SK-N-SH (cell line): ENCODE results near the gene STRADB. TPM values are rescaled to one million over a fixed set of nuclear protein-coding genes. Genes with fewer than 3 reads are reported as not detected.

Source experiments
- CHD2 ChIP-seq: fragments of 150-350 bp; IDR thresholded peaks from 2 replicates; pipeline ENCODE4 v1.6.1; 2018; ENCODE audit warnings: low read length; ENCODE audit not compliant: partially characterized antibody
- ELF1 ChIP-seq: IDR thresholded peaks from 2 replicates; pipeline ENCODE4 v1.4.0; 2012
- EP300 ChIP-seq, 2 experiments: IDR thresholded peaks; 2 replicates each; pipeline versions ENCODE4 v1.4.0 to v1.6.1; 2012; ENCODE audit warnings: borderline replicate concordance in 1 of 2, low read depth in 1 of 2, low read length in 1 of 2
- EZH2phosphoT487 ChIP-seq: fragments of 200-600 bp; sonication (generic); IDR thresholded peaks from 2 replicates; pipeline ENCODE4 v1.6.1; 2017; ENCODE audit warnings: low read depth, mixed run types, mild to moderate bottlenecking, antibody characterized with exemption, moderate library complexity, borderline replicate concordance
- FOXJ3 ChIP-seq: sonication (generic); formaldehyde crosslinking; IDR thresholded peaks from 2 replicates; pipeline ENCODE4 v1.5.1; 2020; ENCODE audit warnings: mild to moderate bottlenecking, missing genetic modification reagents
- GABPA ChIP-seq: IDR thresholded peaks from 2 replicates; pipeline ENCODE4 v1.4.0; 2012; ENCODE audit warnings: low read depth, mild to moderate bottlenecking
- GATA2 ChIP-seq: sonication (generic); formaldehyde crosslinking; IDR thresholded peaks from 2 replicates; pipeline ENCODE4 v1.5.0; 2020; ENCODE audit warnings: mild to moderate bottlenecking, missing genetic modification reagents
- IRF3 ChIP-seq: fragments of 150-350 bp; IDR thresholded peaks from 2 replicates; pipeline ENCODE4 v1.6.1; 2016; ENCODE audit warnings: mild to moderate bottlenecking, low read depth, low read length
- MEF2A ChIP-seq: IDR thresholded peaks from 2 replicates; pipeline ENCODE4 v1.4.0; 2012; ENCODE audit warnings: low read depth, borderline replicate concordance
- NFIC ChIP-seq: IDR thresholded peaks from 2 replicates; pipeline ENCODE4 v1.4.0; 2012; ENCODE audit warnings: borderline replicate concordance
- RCOR1 ChIP-seq: fragments of 150-350 bp; IDR thresholded peaks from 2 replicates; pipeline ENCODE4 v1.6.1; 2017; ENCODE audit warnings: antibody characterized with exemption, low read length
- RXRA ChIP-seq: IDR thresholded peaks from 2 replicates; pipeline ENCODE4 v1.4.0; 2012; ENCODE audit warnings: low read depth, mild to moderate bottlenecking, borderline replicate concordance
- SIN3A ChIP-seq: IDR thresholded peaks from 2 replicates; pipeline ENCODE4 v1.6.1; 2012; ENCODE audit warnings: low read depth, mild to moderate bottlenecking, low read length, moderate library complexity, borderline replicate concordance
- TAF1 ChIP-seq: IDR thresholded peaks from 2 replicates; pipeline ENCODE4 v1.6.1; 2012; ENCODE audit warnings: low read depth, mild to moderate bottlenecking, low read length, moderate library complexity, borderline replicate concordance
- TEAD4 ChIP-seq: IDR thresholded peaks from 2 replicates; pipeline ENCODE4 v1.4.0; 2012; ENCODE audit warnings: mild to moderate bottlenecking, borderline replicate concordance; ENCODE audit not compliant: insufficient read depth
- USF2 ChIP-seq: fragments of 150-350 bp; IDR thresholded peaks from 2 replicates; pipeline ENCODE4 v1.6.1; 2017; ENCODE audit warnings: antibody characterized with exemption, low read length, low read depth, borderline replicate concordance
- polyA plus RNA-seq, 3 experiments: library from polyadenylated mRNA; depleted of rRNA; stranded (reverse); fragments of >200 nt; gene quantifications; 2 replicates each; pipeline ENCODE4 v1.2.3, GENCODE V29; 2012
- TF ChIP-seq, protein P1 (sequence below): IDR thresholded peaks from 2 replicates; pipeline ENCODE4 v1.6.1; 2012; ENCODE audit warnings: mild to moderate bottlenecking, low read depth, low read length, moderate library complexity
- TF ChIP-seq, protein P2 (sequence below): IDR thresholded peaks from 2 replicates; pipeline ENCODE4; 2012

The STRADB gene
- polyA plus RNA-seq, 1 of the 3 experiments (the other 2 are of a cell fraction): 27.0 TPM

DNA sequence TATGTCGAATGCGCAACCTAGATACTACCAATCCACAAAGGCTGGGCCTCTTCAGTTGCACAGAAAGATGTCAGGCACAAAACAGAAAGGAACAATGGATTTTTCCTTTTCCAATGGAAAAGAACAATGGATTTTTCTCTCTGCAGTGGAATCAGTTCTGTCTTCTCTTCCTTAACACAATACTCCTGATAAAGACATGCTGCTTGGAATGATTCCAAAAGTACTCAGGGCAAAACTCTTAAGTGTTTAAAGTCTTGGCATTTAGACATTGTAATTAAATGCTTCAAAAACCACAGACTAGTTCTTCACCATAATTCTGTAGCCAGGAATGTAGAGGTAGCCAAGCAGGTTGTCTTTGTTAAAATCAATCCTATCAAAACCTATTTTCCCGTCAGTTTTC is 47.7 kb upstream of the STRADB start (continued):
- TF ChIP-seq CHD2 (no peak), GATA2 (no peak), TEAD4 (0 out of 2 replicates have a peak, but pooled peaks have one; percentile 19), USF2 (no peak), EZH2phosphoT487 (no peak), RCOR1 (no peak), SIN3A (no peak), RXRA (no peak), TAF1 (0 out of 2 replicates have a peak, but pooled peaks have one; percentile 25), NFIC (peak; percentile 76), EP300 (IDR thresholded peaks at IDR 0.05; ENCODE audit: borderline replicate concordance in 1 of 2, low read depth in 1 of 2, low read length in 1 of 2) (peak; percentile 24 to 53; a peak in 1 of 4 replicates), ELF1 (no peak), GABPA (no peak), IRF3 (no peak), MEF2A (no peak), FOXJ3 (CRISPR knock-in tag) (no peak)
- TF ChIP-seq, protein P1, sequence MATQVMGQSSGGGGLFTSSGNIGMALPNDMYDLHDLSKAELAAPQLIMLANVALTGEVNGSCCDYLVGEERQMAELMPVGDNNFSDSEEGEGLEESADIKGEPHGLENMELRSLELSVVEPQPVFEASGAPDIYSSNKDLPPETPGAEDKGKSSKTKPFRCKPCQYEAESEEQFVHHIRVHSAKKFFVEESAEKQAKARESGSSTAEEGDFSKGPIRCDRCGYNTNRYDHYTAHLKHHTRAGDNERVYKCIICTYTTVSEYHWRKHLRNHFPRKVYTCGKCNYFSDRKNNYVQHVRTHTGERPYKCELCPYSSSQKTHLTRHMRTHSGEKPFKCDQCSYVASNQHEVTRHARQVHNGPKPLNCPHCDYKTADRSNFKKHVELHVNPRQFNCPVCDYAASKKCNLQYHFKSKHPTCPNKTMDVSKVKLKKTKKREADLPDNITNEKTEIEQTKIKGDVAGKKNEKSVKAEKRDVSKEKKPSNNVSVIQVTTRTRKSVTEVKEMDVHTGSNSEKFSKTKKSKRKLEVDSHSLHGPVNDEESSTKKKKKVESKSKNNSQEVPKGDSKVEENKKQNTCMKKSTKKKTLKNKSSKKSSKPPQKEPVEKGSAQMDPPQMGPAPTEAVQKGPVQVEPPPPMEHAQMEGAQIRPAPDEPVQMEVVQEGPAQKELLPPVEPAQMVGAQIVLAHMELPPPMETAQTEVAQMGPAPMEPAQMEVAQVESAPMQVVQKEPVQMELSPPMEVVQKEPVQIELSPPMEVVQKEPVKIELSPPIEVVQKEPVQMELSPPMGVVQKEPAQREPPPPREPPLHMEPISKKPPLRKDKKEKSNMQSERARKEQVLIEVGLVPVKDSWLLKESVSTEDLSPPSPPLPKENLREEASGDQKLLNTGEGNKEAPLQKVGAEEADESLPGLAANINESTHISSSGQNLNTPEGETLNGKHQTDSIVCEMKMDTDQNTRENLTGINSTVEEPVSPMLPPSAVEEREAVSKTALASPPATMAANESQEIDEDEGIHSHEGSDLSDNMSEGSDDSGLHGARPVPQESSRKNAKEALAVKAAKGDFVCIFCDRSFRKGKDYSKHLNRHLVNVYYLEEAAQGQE: no peak
- TF ChIP-seq, protein P2, sequence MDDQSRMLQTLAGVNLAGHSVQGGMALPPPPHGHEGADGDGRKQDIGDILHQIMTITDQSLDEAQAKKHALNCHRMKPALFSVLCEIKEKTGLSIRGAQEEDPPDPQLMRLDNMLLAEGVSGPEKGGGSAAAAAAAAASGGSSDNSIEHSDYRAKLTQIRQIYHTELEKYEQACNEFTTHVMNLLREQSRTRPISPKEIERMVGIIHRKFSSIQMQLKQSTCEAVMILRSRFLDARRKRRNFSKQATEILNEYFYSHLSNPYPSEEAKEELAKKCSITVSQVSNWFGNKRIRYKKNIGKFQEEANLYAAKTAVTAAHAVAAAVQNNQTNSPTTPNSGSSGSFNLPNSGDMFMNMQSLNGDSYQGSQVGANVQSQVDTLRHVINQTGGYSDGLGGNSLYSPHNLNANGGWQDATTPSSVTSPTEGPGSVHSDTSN: peak; percentile 45; the same call in 1 of the 2 replicates
